Subcutaneous abdominal adipose tissue (tissue), 5 donors: Measurements from ENCODE around the gene CAMKK2.
"Not testable (repeated sequence)": the region's sequence is repeated elsewhere in the genome, so short reads cannot be mapped to it uniquely, and the experiment has no call there.

ENCODE experiments used
- H3K27ac ChIP-seq: one replicate; pipeline ENCODE4 v1.7.0; 2013; ENCODE audit warnings: low read depth, mild to moderate bottlenecking, inconsistent platforms, low read length, moderate library complexity
- H3K27me3 ChIP-seq, 5 donors: one replicate each; pipeline ENCODE4 v1.7.0; 2013; ENCODE audit warnings: low read length in 5 of 5, inconsistent platforms in 1 of 5; ENCODE audit not compliant: control insufficient read depth in 5 of 5, insufficient read depth in 4 of 5
- H3K36me3 ChIP-seq, 5 donors: one replicate each; pipeline ENCODE4 v1.7.0; 2013; ENCODE audit warnings: low read length in 5 of 5; ENCODE audit not compliant: control insufficient read depth in 5 of 5, insufficient read depth in 5 of 5
- H3K4me1 ChIP-seq, 5 donors: one replicate each; pipeline ENCODE4 v1.7.0; 2013; ENCODE audit warnings: low read length in 5 of 5, mild to moderate bottlenecking in 3 of 5, moderate library complexity in 1 of 5; ENCODE audit not compliant: control insufficient read depth in 5 of 5, insufficient read depth in 5 of 5
- H3K4me3 ChIP-seq, 5 donors: one replicate each; pipeline ENCODE4 v1.7.0; 2013; ENCODE audit warnings: low read length in 5 of 5, low read depth in 1 of 5
- H3K9ac ChIP-seq, 5 donors: one replicate each; pipeline ENCODE4 v1.7.0; 2013; ENCODE audit warnings: low read length in 5 of 5, mild to moderate bottlenecking in 4 of 5, moderate library complexity in 3 of 5
- H3K9me3 ChIP-seq, 5 donors: one replicate each; pipeline ENCODE4 v1.7.0; 2013; ENCODE audit warnings: low read length in 5 of 5; ENCODE audit not compliant: control insufficient read depth in 5 of 5
- donor health status: healthy.
- donor health status: healthy.
- donor health status: healthy.
- donor health status: healthy.
- donor health status: healthy.

CAMKK2 gene

DNA sequence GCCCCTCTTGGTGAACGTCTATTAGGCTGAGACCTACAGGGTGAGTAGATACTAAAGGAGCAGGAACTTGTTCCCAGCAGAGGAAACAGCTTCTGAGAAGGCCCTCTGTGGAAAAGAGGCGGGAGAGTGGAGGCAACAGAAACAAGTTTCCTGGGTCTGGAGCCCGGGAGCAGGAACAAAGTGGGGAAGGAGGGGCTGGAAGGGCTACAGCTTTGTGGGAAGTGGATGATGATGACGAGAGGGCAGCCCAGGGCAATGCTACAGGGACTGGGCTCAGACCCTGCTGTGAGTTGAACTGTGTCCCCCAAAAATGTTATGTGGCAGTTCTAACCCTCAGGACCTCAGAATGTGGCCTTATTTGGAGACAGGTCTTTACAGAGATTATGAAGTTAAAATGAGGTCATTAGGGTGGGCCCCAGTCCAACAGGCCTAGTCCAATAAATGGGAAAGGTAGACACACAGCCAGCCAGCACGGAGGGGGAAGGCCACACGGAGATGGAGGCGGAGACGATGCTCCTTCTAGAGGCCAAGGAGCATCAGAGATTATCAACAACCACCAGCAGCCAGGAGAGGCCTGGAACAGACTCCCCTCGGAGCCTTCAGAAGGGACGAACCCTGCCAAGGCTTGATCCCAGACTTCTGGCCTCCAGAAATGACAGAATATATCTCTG lies 14.3 kb downstream of the CAMKK2 start:
- Histone ChIP-seq H3K9ac (no peak overlapping the region), H3K36me3 (peaks cover 0 to 6% (median 3%) of the 10 kb centered on the region in 5 donors), H3K27ac (peak overlapping the region; percentile 10), H3K9me3 (no peaks in the 10 kb centered on the region), H3K27me3 (peaks cover 0 to 5% (median 0%) of the 10 kb centered on the region in 5 donors), H3K4me3 (no peak overlapping the region), H3K4me1 (peaks cover 15 to 52% (median 40%) of the 10 kb centered on the region in 5 donors)

DNA sequence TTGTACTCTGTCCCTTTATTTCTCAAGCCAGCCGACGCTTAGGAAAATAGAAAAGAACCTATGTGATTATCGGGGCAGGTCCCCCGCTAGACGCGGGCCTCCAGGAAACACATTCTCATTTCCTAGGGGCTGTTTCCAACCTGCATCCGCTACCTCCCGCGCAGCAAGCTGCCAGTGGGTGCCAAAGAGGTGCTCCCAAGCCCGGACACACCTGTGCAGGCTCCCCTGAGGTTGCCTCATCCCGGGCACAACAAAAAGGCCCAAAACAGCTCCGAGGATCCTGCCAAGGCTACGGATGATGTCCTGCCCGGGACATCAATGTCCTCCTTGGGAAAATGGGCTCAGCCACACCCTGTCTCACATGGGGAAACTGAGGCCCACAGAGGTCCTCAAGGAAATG lies 15.4 kb downstream of the CAMKK2 start:
- not testable (repeated sequence) for H3K27me3 ChIP-seq, H3K4me3 ChIP-seq, H3K36me3 ChIP-seq, H3K9ac ChIP-seq, H3K9me3 ChIP-seq
- Histone ChIP-seq H3K27ac (peak overlapping the region; percentile 10), H3K4me1 (peaks cover 15 to 57% (median 44%) of the 10 kb centered on the region in 5 donors)

DNA sequence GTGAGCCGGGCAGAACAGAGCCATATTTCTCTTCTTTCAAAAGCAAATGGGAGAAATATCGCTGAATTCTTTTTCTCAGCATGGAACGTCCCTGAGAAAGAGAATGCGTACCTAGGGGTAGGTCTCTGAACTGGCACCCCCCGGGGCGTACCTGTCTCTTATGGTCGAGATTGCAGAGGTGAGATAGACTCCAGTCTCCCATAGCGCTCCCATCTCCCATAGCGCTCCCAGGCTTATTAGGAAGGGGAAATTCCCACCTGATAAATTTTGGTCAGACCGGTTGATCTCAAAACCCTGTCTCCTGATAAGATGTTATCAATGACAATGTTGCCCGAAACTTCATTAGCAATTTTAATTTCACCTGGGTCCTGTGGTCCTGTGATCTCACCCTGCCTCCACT lies 16.0 kb downstream of the CAMKK2 start:
- H3K4me1 ChIP-seq: peaks cover 15 to 57% (median 44%) of the 10 kb centered on the region in 5 donors
- H3K27me3 ChIP-seq, H3K27ac ChIP-seq, H3K9me3 ChIP-seq, H3K9ac ChIP-seq, H3K36me3 ChIP-seq, H3K4me3 ChIP-seq: not testable (repeated sequence)

DNA sequence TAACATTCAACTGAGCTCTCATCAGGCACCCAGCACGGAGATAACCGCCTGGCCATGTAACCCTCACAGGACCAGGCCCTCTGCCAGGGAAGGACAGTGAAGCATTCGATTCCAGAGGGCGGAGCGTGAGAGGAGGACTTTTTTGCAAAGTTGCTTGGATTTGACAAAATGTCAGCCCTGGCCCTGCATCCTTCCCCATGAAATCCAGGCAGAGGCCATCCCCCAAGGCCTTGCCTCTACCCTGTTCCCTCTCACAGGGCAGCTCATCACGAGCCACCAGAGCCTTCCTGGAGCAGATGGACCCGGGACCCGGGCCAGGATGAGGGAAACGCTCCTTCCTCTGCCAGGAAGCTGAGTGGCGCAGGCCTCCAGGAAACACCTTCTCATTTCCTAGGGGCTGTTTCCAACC lies 17.0 kb downstream of the CAMKK2 start:
- peaks cover 0 to 5% (median 0%) of the 10 kb centered on the region in 5 donors for H3K27me3 ChIP-seq
- peak overlapping the region in 3 of 5 donors; percentile 7 to 42 (median 12) for H3K4me3 ChIP-seq
- peaks cover 0 to 6% (median 3%) of the 10 kb centered on the region in 5 donors for H3K36me3 ChIP-seq
- peaks cover 13 to 52% (median 38%) of the 10 kb centered on the region in 5 donors for H3K4me1 ChIP-seq
- peak overlapping the region in 2 of 5 donors; percentile 47 to 59 for H3K9ac ChIP-seq
- no peaks in the 10 kb centered on the region for H3K9me3 ChIP-seq
- peak overlapping the region; percentile 74 for H3K27ac ChIP-seq

DNA sequence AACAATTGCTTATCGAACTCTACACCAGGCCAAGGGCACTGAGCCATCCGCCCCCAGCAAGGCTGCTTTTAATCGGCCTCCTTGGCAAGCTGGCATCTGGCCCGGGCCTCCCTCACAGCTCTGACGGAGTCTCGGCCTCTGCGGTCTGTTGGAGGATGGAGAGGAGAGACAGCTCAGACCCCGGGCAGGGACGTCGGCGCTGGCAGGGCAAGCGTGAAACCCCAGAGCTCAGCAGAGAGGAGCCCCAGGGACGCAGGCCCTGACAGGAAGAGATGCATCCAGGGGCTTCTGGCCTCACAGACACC lies 17.5 kb downstream of the CAMKK2 start:
- Histone ChIP-seq H3K27me3 (peaks cover 0 to 5% (median 0%) of the 10 kb centered on the region in 5 donors), H3K9ac (peak overlapping the region in 2 of 5 donors; percentile 59 to 96), H3K9me3 (no peaks in the 10 kb centered on the region), H3K27ac (peak overlapping the region; percentile 74), H3K4me3 (peak overlapping the region in 3 of 5 donors; percentile 7 to 42 (median 12)), H3K4me1 (peaks cover 11 to 56% (median 35%) of the 10 kb centered on the region in 5 donors), H3K36me3 (peaks cover 0 to 11% (median 6%) of the 10 kb centered on the region in 5 donors)

DNA sequence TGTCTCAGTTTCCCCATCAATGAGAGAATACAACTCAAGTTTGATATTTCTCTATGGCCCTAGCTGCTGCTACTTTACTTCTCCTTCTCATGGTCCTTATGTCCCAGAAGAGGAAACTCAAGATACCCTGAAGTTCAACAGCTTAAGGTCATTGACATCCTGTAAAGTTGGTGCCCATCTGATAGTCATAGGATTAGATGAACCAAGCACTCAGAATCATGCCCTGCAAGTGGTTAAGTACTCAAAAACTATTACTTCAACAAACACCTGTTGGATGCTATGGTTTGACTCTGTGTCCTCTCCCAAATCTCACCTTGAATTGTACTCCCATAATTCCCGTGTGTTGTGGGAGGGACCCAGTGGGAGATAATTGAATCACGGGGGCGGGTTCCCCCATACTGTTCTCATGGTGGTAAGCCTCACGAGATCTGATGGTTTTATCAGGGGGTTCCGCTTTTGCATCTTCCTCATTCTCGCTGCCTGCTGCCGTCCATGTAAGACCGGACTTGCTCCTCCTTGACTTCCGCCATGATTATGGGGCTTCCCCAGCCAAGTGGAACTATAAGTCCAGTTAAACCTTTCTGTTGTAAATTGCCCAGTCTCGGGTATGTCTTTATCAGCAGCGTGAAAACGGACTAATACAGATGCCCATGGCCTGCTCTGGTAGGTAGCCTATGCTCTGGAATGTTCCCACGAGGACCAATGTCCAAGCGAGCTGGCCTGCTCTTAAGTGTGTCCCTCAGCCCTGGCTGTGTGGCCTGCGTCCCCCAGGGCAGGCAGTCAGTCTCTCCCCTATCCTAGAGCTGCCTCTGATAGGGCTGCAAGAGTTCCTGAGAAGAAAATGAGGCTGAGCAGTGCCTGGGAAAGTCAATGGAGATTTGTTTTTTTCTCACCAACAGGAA lies 18.1 kb downstream of the CAMKK2 start:
- H3K4me1 ChIP-seq: peaks cover 11 to 55% (median 35%) of the 10 kb centered on the region in 5 donors
- H3K9me3 ChIP-seq: no peaks in the 10 kb centered on the region
- H3K36me3 ChIP-seq: peaks cover 0 to 16% (median 12%) of the 10 kb centered on the region in 5 donors
- peak overlapping the region in 2 of 5 donors; percentile 59 to 96 for H3K9ac ChIP-seq
- H3K27me3 ChIP-seq: peaks cover 0 to 5% (median 0%) of the 10 kb centered on the region in 5 donors
- H3K27ac ChIP-seq: peak overlapping the region; percentile 74
- H3K4me3 ChIP-seq: peak overlapping the region in 1 of 5 donors; percentile 22

DNA sequence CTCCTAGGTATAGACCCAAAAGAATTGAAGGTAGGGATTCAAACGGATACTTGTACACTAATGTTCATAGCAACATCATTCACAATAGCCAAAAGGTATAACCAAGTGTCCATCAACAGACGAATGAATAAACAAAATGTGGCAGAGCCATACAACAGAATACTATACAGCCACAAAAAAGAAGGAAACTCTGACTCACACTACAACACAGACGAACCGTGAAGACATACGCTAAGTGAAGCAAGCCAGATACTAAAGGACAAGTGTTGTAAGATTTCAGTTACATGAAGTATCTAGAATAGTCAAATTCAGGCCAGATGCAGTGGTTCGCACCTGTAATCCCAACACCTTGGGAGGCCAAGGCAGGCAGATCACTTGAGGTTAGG lies 19.1 kb downstream of the CAMKK2 start:
- peak overlapping the region; percentile 67 for H3K27ac ChIP-seq

DNA sequence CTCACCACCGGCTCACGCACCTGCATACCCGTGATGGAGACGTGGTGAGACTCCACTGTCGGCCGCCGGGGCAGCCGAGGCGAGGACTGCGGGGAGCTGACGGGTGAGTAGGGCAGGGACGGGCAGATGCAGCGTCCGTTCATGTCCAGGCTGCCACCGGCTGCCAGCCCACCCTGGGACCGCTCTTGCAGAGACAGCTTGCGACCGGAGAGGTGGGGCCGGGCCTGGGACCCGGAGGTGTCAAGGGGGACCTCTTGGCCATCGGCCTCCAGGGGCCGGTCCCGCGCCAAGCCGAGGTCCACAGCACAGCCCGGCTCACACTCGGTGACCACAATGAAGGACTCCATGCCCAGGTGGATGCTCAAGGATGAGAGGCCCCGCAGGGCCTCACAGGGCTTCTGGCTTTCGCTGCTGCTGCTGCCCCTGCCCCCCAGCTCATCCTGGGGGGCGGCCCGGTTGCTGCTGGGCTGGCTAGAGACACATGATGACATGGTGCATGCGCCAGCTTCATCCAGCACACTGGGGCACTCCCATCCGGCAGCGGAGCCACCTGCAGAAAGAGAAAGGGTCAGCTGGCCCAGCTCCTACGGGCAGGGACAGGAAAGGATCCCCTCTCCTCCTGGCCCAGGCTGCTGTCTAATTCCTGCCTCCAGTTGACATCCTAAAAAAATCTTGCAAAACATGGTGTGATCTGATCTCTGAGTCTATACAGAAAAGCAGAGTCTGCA lies 22.3 kb downstream of the CAMKK2 start:
- H3K4me3 ChIP-seq: no peak overlapping the region
- H3K27ac ChIP-seq: no peak overlapping the region
- peaks cover 0 to 5% (median 0%) of the 10 kb centered on the region in 5 donors for H3K27me3 ChIP-seq
- no peak overlapping the region for H3K9ac ChIP-seq
- peaks cover 7 to 34% (median 18%) of the 10 kb centered on the region in 5 donors for H3K4me1 ChIP-seq
- H3K9me3 ChIP-seq: no peaks in the 10 kb centered on the region
- H3K36me3 ChIP-seq: peaks cover 2 to 38% (median 26%) of the 10 kb centered on the region in 5 donors

More for the DNA sequence above, 19.1 kb downstream of the CAMKK2 start:
- Histone ChIP-seq H3K27me3 (peaks cover 0 to 5% (median 0%) of the 10 kb centered on the region in 5 donors), H3K9me3 (no peaks in the 10 kb centered on the region), H3K9ac (peak overlapping the region in 1 of 5 donors; percentile 4), H3K4me1 (peaks cover 11 to 49% (median 33%) of the 10 kb centered on the region in 5 donors), H3K36me3 (peaks cover 0 to 18% (median 16%) of the 10 kb centered on the region in 5 donors), H3K4me3 (no peak overlapping the region)

DNA sequence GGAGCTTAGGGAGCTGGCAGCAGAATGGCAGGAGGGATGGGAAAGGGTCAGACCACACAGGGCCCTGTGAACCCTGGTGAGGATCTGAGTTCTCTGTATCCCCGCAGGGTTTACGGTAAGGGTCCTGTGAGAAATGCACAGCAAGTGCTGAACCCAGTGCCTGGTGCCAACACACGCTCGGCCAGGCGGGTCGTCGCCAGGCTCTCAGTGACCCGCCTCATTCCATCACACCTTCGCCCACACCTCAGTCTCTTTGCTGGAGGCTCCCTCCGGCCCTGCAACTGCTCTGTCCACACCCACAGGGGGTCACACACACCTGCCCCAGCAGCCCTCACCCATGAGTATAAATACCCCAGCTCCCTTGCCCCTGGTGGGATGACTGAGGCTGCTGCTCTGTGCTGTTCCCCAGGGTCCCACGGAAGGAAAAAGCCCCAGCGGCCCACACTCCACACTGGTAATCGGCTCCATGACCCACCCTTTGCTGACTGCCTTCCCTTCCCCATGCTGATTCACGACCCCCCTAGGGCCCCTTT lies 23.1 kb downstream of the CAMKK2 start:
- no peak overlapping the region for H3K27ac ChIP-seq
- H3K9ac ChIP-seq: no peak overlapping the region
- H3K36me3 ChIP-seq: peaks cover 4 to 46% (median 34%) of the 10 kb centered on the region in 5 donors
- no peak overlapping the region for H3K4me3 ChIP-seq
- H3K4me1 ChIP-seq: peaks cover under 1 to 26% (median 11%) of the 10 kb centered on the region in 5 donors
- H3K27me3 ChIP-seq: no peaks in the 10 kb centered on the region
- no peaks in the 10 kb centered on the region for H3K9me3 ChIP-seq
